ENCODE results near the gene SMARCD1. TPM values are rescaled to one million over a fixed set of nuclear protein-coding genes. Genes with fewer than 3 reads are reported as not detected.

The SMARCD1 gene
- total RNA-seq, 4 donors from 2014 or later, result 32.0 to 77.2 (median 45.1) TPM

GRCh38 chr12:50061946-50062686 is 23.0 kb upstream of the SMARCD1 start:
- H3K4me3 ChIP-seq (ENCODE audit: low read depth, poor library complexity, severe bottlenecking), result no peak overlapping the region
- intact Hi-C loops (cut with DNase I; ENCODE audit: low total_unique reads), result no loop called here
- DNase-seq (ENCODE audit: low spot score in 2 of 2), result no peak
- TF ChIP-seq, protein P1, sequence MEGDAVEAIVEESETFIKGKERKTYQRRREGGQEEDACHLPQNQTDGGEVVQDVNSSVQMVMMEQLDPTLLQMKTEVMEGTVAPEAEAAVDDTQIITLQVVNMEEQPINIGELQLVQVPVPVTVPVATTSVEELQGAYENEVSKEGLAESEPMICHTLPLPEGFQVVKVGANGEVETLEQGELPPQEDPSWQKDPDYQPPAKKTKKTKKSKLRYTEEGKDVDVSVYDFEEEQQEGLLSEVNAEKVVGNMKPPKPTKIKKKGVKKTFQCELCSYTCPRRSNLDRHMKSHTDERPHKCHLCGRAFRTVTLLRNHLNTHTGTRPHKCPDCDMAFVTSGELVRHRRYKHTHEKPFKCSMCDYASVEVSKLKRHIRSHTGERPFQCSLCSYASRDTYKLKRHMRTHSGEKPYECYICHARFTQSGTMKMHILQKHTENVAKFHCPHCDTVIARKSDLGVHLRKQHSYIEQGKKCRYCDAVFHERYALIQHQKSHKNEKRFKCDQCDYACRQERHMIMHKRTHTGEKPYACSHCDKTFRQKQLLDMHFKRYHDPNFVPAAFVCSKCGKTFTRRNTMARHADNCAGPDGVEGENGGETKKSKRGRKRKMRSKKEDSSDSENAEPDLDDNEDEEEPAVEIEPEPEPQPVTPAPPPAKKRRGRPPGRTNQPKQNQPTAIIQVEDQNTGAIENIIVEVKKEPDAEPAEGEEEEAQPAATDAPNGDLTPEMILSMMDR (IDR thresholded peaks at IDR 0.05), result no peak
- no peak for TF ChIP-seq POLR2A (IDR thresholded peaks at IDR 0.05)
- 67 to 70% methylated on average over 6 of the region's 6 CpGs for WGBS, 2 donors

GRCh38 chr12:50062728-50063460 is 22.2 kb upstream of the SMARCD1 start:
- TF ChIP-seq, protein P1 (IDR thresholded peaks at IDR 0.05), result no peak
- TF ChIP-seq POLR2A (IDR thresholded peaks at IDR 0.05), result no peak
- WGBS, 2 donors, result 70 to 81% methylated on average over 4 to 5 of the region's 5 CpGs
- intact Hi-C loops (cut with DNase I; ENCODE audit: low total_unique reads), result no loop called here
- no peak for DNase-seq (ENCODE audit: low spot score in 2 of 2)
- no peak overlapping the region for H3K4me3 ChIP-seq (ENCODE audit: low read depth, poor library complexity, severe bottlenecking)

DNA sequence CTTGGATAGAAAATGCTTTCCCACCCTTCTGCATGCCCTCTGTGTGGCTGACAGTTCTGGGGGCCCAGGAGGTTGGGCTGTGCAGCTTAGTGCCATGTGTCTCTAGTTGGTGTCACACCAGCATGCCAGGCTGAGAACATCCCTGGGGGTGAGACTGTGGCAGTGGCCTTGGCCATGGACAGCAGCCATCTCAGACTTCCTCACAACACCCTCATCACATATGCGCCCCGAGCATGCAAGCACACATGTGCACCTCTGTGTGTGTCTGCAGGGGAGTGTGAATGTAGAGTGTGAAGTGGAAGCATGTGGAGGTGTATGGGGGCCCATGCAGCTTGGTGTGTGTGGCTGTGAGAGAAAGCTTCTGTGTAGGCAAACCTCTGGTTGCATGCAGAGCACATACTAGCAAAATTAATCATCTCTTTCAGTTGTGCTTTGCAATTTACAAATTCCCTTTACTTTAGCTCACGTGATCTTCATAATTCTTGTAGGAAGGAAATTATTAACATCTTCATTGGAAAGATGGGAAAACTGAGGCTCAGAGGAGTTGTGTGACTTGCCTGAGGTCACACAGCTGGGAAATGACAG is 19.3 kb upstream of the SMARCD1 start:
- intact Hi-C loops (cut with DNase I; ENCODE audit: low total_unique reads), result no loop called here
- no peak for TF ChIP-seq POLR2A (IDR thresholded peaks at IDR 0.05)
- TF ChIP-seq, protein P1 (IDR thresholded peaks at IDR 0.05), result no peak
- 80 to 87% methylated on average over 3 of the region's 3 CpGs for WGBS, 2 donors
- DNase-seq (ENCODE audit: low spot score in 2 of 2), result no peak
- no peak overlapping the region for H3K4me3 ChIP-seq (ENCODE audit: low read depth, poor library complexity, severe bottlenecking)

DNA sequence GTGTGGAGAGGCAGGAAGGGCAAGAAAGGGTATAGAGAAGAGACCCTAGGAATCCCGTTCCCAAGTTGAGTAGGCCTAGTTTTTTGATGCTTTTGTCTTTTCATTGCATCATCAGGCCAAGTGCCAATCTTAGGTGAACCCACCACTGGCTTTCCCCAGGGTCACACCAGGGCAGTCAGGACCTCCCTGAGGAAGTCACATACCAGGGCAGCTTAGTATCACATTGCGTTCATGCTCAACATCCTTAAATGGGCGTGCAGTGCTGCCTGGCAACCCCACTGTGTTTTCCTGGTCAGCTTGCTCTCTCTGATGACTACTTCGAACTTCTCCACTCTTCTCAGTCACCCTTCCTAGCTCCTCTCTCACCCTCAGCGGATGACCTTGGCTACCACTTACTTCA is 18.7 kb upstream of the SMARCD1 start:
- intact Hi-C loops (cut with DNase I; ENCODE audit: low total_unique reads), result no loop called here
- TF ChIP-seq POLR2A (IDR thresholded peaks at IDR 0.05), result no peak
- TF ChIP-seq, protein P1 (IDR thresholded peaks at IDR 0.05), result no peak
- no peak for DNase-seq (ENCODE audit: low spot score in 2 of 2)
- 60 to 76% methylated on average over 5 of the region's 5 CpGs for WGBS, 2 donors
- no peak overlapping the region for H3K4me3 ChIP-seq (ENCODE audit: low read depth, poor library complexity, severe bottlenecking)

DNA sequence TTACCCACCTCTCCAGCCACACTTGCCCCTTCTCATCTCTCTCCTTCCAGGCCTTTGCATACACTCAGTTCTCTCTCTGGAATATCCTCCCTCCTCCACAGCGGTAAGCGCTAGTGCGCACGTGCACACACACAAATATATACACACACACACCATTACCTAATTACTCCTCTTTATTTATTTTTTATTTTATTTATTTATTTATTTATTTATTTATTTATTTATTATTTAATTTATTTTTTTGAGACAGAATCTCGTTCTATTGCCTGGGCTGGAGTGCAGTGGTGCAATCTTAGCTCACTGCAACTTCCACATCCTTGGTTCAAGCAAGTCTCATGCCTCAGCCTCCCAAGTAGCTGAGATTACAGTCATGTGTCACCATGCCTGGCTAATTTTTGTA is 16.1 kb upstream of the SMARCD1 start:
- no peak overlapping the region for H3K4me3 ChIP-seq (ENCODE audit: low read depth, poor library complexity, severe bottlenecking)
- WGBS, 2 donors, result 97 to 98% methylated on average over 5 of the region's 5 CpGs
- intact Hi-C loops (cut with DNase I; ENCODE audit: low total_unique reads), result no loop called here
- no peak for DNase-seq (ENCODE audit: low spot score in 2 of 2)
- TF ChIP-seq, protein P1 (IDR thresholded peaks at IDR 0.05), result no peak
- TF ChIP-seq POLR2A (IDR thresholded peaks at IDR 0.05), result no peak

Measured in lower leg skin (tissue), 4 donors.